HG02973 (cell line): ENCODE results near the gene CCDC85A.

ENCODE experiments used
- ATAC-seq: cut with Tn5 transposase; IDR thresholded peaks from one replicate; pipeline ENCODE4 v1.9.1; 2021; ENCODE audit warnings: moderate library complexity; ENCODE audit not compliant: unreplicated experiment

The CCDC85A gene

GRCh38 chr2:56292951-56293350, 109.2 kb downstream of the CCDC85A start:
- ATAC-seq: no peak

- no peak for ATAC-seq
Measured at GRCh38 chr2:56295666-56296065, 111.9 kb downstream of the CCDC85A start.

GRCh38 chr2:56297671-56298070, 113.9 kb downstream of the CCDC85A start:
- no peak for ATAC-seq

- no peak for ATAC-seq
Measured at GRCh38 chr2:56299171-56299691, 115.4 kb downstream of the CCDC85A start.

- no peak for ATAC-seq
Measured at GRCh38 chr2:56309626-56310170, 125.9 kb downstream of the CCDC85A start.

- ATAC-seq: no peak
Measured at GRCh38 chr2:56313500-56313921, 129.7 kb downstream of the CCDC85A start.

GRCh38 chr2:56314371-56314770, 130.6 kb downstream of the CCDC85A start:
- ATAC-seq: no peak

- ATAC-seq: no peak
Measured at GRCh38 chr2:56314796-56315195, 131.0 kb downstream of the CCDC85A start.

- no peak for ATAC-seq
Measured at GRCh38 chr2:56315376-56315775, 131.6 kb downstream of the CCDC85A start.

- ATAC-seq: no peak
Measured at GRCh38 chr2:56316011-56316410, 132.2 kb downstream of the CCDC85A start.

- no peak for ATAC-seq
Measured at GRCh38 chr2:56318147-56318546, 134.4 kb downstream of the CCDC85A start.

GRCh38 chr2:56325661-56326345, 142.0 kb downstream of the CCDC85A start:
- no peak for ATAC-seq

- no peak for ATAC-seq
Measured at GRCh38 chr2:56326346-56326741, 142.6 kb downstream of the CCDC85A start.

GRCh38 chr2:56331810-56332209, 148.0 kb downstream of the CCDC85A start:
- no peak for ATAC-seq

- ATAC-seq: no peak
Measured at GRCh38 chr2:56333812-56334485, 150.2 kb downstream of the CCDC85A start.

- no peak for ATAC-seq
Measured at GRCh38 chr2:56334622-56335021, 150.8 kb downstream of the CCDC85A start.

GRCh38 chr2:56335101-56335500, 151.3 kb downstream of the CCDC85A start:
- ATAC-seq: no peak

- no peak for ATAC-seq
Measured at GRCh38 chr2:56337342-56337741, 153.6 kb downstream of the CCDC85A start.

GRCh38 chr2:56338232-56338631, 154.4 kb downstream of the CCDC85A start:
- ATAC-seq: no peak

- no peak for ATAC-seq
Measured at GRCh38 chr2:56344771-56345170, 161.0 kb downstream of the CCDC85A start.

- ATAC-seq: no peak
Measured at GRCh38 chr2:56347881-56348280, 164.1 kb downstream of the CCDC85A start.
